GM12801 (cell line): ENCODE results near the gene CLMN.

ENCODE experiments used
- TF ChIP-seq, protein P1 (sequence below): IDR thresholded peaks from one replicate; pipeline ENCODE4 v1.5.1; 2011; ENCODE audit warnings: control low read depth; ENCODE audit not compliant: insufficient read length; ENCODE audit errors: extremely low read depth

The CLMN gene

DNA sequence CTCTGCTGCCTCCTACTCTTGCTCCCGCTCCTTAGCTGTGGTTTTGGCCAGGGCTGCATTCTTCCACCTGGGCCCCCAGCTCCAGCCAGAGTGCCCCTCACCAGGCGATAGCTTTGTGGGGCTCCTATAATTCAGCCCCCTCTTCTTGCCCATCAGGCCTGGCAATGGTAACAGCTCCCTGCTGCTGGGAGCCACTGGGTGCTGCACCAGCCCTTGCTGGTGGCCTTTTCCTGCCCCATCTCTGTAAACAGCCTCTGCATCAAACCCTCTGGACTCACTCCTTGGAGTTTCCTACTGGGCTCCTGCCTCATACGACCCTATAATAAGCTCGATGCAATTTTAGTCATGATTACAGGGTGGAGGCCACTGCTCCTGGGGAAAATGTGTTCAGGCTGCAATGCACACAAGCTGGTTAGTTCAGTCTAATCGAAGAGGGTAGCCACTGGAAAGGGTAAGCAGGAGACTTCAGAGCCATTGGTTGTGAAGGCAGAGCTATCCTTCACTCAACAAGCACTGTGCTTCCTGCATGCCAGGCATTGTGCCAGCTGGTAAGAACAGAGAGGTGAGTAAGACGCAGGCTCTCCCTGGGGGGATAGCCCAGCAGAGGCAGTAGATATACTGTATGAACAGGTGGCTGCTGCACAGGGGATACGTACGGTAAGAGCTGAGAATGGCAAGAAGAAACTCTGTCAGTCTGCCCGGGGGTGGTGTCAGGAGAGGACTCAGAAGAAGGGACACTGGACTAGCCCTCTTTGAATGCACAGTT, 24.7 kb downstream of the CLMN start:
- TF ChIP-seq, protein P1, sequence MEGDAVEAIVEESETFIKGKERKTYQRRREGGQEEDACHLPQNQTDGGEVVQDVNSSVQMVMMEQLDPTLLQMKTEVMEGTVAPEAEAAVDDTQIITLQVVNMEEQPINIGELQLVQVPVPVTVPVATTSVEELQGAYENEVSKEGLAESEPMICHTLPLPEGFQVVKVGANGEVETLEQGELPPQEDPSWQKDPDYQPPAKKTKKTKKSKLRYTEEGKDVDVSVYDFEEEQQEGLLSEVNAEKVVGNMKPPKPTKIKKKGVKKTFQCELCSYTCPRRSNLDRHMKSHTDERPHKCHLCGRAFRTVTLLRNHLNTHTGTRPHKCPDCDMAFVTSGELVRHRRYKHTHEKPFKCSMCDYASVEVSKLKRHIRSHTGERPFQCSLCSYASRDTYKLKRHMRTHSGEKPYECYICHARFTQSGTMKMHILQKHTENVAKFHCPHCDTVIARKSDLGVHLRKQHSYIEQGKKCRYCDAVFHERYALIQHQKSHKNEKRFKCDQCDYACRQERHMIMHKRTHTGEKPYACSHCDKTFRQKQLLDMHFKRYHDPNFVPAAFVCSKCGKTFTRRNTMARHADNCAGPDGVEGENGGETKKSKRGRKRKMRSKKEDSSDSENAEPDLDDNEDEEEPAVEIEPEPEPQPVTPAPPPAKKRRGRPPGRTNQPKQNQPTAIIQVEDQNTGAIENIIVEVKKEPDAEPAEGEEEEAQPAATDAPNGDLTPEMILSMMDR: no peak

DNA sequence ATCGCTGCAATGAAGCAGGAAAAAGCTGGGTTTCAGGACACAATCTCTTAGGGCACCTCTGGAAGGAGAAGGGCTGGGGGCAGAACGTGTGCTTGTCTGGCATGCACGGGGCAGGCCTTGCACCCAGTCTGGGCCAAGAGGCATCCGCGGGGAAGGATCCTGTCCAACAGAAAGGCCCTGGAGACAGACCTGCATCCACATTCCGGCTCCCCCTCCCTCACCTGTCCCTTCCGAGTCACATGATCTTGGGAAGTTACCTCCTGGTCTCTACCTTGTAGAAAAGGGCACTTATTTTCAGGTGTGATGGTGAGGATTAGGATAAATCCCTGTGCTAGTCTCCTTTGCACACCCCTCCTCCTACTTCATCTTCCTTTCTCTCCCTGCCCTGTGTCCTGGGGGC, 25.4 kb downstream of the CLMN start:
- TF ChIP-seq, protein P1: no peak

DNA sequence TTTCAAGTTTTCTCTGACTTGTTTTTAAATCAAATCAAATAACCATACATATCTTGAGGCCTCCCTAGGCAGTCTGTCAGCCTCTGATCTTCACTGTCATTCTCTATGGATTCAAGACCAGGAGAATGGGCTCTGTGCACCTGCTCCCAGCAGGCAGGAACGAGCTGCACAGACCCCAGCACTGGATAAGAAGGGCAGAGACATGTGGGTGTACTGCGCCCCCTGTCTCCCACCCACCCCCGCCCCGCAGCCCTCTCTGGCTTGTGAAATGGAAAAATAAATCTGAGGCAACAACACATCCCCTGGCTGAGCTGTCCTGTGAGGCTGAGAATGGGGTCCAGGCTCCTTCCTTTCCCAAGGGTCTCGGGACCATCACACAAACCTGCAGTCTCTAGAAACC, 26.3 kb downstream of the CLMN start:
- TF ChIP-seq, protein P1: no peak

DNA sequence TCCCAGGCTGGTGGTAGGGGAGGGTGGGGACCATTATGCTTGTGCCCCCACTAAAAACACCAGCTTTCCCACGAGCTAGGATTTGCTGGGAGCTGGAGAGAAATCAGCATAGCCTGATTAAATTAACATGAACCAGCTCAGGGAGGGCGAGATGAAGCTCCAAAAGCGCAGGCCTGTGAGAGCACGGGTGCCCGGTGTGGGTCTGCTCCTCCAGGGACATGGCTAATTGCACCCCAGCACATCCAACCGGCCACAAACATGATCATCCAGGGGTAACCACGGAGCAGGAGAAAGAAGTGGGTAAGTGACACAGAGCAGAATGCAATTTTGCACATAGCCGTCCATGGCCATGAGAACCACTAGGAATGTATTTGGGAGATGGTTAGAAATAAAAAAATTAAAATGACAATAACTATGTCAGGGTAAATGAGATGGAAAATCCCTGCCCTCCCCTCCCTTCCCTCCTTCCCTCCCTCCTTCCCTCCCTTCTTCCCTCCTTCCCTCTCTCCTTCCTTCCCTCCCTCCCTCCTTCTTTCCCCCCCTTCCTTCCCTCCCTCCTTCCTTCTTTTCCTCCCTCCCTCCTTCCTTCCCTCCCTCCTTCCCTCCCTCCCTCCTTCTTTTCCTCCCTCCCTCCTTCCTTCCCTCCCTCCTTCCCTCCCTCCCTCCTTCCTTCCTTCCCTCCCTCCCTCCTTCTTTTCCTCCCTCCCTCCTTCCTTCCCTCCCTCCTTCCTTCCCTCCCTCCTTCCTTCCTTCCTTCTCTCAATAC, 26.9 kb downstream of the CLMN start:
- TF ChIP-seq, protein P1: no peak

DNA sequence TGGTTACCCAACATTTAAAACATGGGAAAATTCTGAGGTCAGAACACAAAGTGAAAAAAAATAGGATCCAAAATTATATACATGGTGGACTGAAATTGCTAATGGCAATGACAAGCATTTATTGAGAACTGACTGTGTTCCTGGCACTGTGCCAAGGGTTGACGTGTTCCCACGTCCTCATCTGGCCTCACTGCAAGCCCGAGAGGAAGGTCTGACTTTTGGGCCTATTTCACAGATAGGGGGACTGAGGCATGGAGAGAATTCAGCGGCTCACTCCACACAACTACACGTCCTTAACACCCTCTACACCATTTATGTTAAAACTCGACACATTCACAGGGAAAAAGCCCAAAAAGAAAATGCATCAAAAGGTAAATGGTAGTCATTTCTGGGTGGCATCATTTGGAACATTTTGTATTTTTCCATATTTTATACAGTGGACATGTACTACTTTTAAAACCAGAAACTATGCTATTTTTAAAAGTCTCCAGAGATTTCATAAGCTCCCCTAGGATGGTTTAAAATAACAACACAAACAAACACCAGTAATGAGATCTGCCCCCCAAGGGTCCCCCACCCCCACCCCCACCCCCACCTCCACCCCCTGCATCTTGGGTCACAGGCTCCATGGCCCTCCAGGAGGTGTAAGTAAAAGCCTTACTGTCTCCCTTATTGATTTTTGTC, 27.7 kb downstream of the CLMN start:
- TF ChIP-seq, protein P1: no peak

DNA sequence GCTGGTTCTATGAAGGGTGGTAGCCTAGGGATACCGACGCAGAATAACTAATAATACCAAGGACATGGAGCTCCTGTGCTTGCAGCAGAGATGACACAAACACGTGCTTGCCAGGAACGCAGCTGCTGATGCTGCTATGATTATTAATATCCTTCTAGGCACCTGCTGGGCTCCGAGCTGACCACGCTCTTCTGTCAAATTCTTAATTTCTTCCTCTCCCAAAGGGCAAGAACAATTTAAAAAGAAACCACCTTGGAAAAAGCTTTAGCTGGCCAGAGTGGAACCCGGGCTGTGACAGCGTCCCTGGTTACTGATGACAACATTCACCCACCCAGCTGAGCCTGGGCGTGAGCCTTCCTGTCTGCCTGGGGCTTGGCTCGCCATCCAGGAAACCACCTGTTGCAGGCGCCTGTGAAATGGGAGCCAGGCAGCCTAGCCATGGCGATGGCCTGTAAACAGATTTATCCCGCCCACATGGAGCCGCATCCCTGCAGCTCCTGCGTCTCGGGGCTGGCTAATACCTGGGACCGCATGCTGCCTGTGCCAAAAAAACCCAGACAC, 28.8 kb downstream of the CLMN start:
- TF ChIP-seq, protein P1: no peak

DNA sequence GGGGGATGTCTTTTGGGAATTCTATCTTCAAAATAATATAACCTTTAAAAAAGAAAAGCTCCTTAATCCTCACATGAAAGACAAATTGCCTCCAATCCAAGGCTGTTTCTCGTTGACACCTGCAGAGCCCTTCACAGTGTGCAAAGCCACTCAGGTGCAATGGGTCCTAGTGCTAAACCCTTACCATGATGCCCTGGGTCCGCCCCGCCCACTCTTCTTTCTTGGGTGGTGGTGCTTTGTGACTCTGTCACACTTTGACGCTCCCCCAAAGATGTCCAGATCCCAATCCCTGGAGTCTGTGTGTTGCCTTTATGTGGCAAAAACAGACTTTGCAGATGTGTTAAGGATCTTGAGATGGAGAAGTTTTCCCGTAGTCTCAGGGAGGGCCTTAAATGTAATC, 29.7 kb downstream of the CLMN start:
- TF ChIP-seq, protein P1: no peak
